Aorta (tissue), 4 donors: ENCODE measurements around the gene SNX24. TPM values are rescaled to one million over a fixed set of nuclear protein-coding genes. Genes with fewer than 3 reads are reported as not detected.

Experiments used
- polyA plus RNA-seq, 2 donors: library from polyadenylated mRNA; stranded (reverse); fragments of 200-250 nt; gene quantifications; one replicate each; pipeline ENCODE4 v1.2.3, GENCODE V29; 2013
- total RNA-seq, 2 donors: library from RNA; stranded (reverse); fragmentation: NEBNext Ultra II Directional; extraction: Animal tissue kit (Norgen Biotek cat#: 25700); gene quantifications; one replicate each; pipeline ENCODE4 v1.2.1, GENCODE V29; 2021
- donor health status: healthy with polysubstance abuse.
- donor health status: Bipolar disorder and iron deficiency.
- donor health status: DM: no; HTN: no; CAD: no.
- donor health status: DM: yes; HTN: yes; CAD: no.

SNX24 gene
- total and polyA plus RNA-seq, 4 donors: 12.0 to 21.0 (median 16.9) TPM

Other genes with a start within 250 kb of the SNX24 start
- 10 to 100 TPM; 86.8 to 93.8 TPM for gene SNX2, start 70.5 kb upstream of the SNX24 start, total RNA-seq
- 10 to 100 TPM; 43.3 to 49.0 TPM for gene SNX2, start 70.5 kb upstream of the SNX24 start, polyA plus RNA-seq
- 10 to 100 TPM; 52.5 to 71.1 TPM for gene PPIC, start 191.1 kb downstream of the SNX24 start, total RNA-seq
- gene PPIC, start 191.1 kb downstream of the SNX24 start, polyA plus RNA-seq: 10 to 100 TPM; 59.9 to 71.7 TPM
- gene PRDM6, start 243.6 kb downstream of the SNX24 start, total RNA-seq: 10 to 100 TPM; 26.8 to 40.5 TPM
- gene PRDM6, start 243.6 kb downstream of the SNX24 start, polyA plus RNA-seq: 10 to 100 TPM in 1 of 2 donors, 1 to 10 TPM in 1; 7.4 to 30.6 TPM